ENCODE data around the gene DGCR8. TPM values are rescaled to one million over a fixed set of nuclear protein-coding genes. Genes with fewer than 3 reads are reported as not detected.

DGCR8 gene
- total and polyA plus RNA-seq, 9 donors: 27.1 to 48.7 (median 38.4) TPM

- WGBS (ENCODE audit: insufficient coverage): 60% methylated on average over 10 of the region's 14 CpGs
- no peaks in the 10 kb centered on the region for H3K9me3 ChIP-seq (replicated peaks; ENCODE audit: control insufficient read depth, low read depth, low read length)
- DNase-seq: no peak
- H3K27me3 ChIP-seq (ENCODE audit: control insufficient read depth, insufficient read depth, low read length): no peaks in the 10 kb centered on the region
- H3K36me3 ChIP-seq (ENCODE audit: control insufficient read depth, insufficient read depth, low read length): peaks cover 94% of the 10 kb centered on the region
- H3K4me1 ChIP-seq (ENCODE audit: control insufficient read depth, insufficient read depth, low read length): peaks cover 40% of the 10 kb centered on the region
- H3K4me3 ChIP-seq (ENCODE audit: low read length): no peak overlapping the region
- no peak overlapping the region for H3K27ac ChIP-seq (ENCODE audit: low read length)
These were observed 31.1 kb downstream of the DGCR8 start for GRCh38 chr22:20111045-20111688.

- peaks cover 38% of the 10 kb centered on the region for H3K4me1 ChIP-seq (ENCODE audit: control insufficient read depth, insufficient read depth, low read length)
- WGBS (ENCODE audit: insufficient coverage): 72% methylated on average over 4 of the region's 7 CpGs
- H3K27ac ChIP-seq (ENCODE audit: low read length): peak overlapping the region; percentile 20
- H3K36me3 ChIP-seq (ENCODE audit: control insufficient read depth, insufficient read depth, low read length): peaks cover 87% of the 10 kb centered on the region
- peak; percentile 29 for DNase-seq
- no peaks in the 10 kb centered on the region for H3K9me3 ChIP-seq (replicated peaks; ENCODE audit: control insufficient read depth, low read depth, low read length)
- H3K4me3 ChIP-seq (ENCODE audit: low read length): no peak overlapping the region
- no peaks in the 10 kb centered on the region for H3K27me3 ChIP-seq (ENCODE audit: control insufficient read depth, insufficient read depth, low read length)
These were observed 31.9 kb downstream of the DGCR8 start for GRCh38 chr22:20111689-20112622.

GRCh38 chr22:20112623-20113511 lies 32.8 kb downstream of the DGCR8 start:
- Histone ChIP-seq H3K4me1 (ENCODE audit: control insufficient read depth, insufficient read depth, low read length) (peaks cover 36% of the 10 kb centered on the region), H3K4me3 (ENCODE audit: low read length) (no peak overlapping the region), H3K27me3 (ENCODE audit: control insufficient read depth, insufficient read depth, low read length) (no peaks in the 10 kb centered on the region), H3K27ac (ENCODE audit: low read length) (no peak overlapping the region), H3K9me3 (replicated peaks; ENCODE audit: control insufficient read depth, low read depth, low read length) (no peaks in the 10 kb centered on the region), H3K36me3 (ENCODE audit: control insufficient read depth, insufficient read depth, low read length) (peaks cover 77% of the 10 kb centered on the region)
- no peak for DNase-seq
- 85% methylated on average over 15 of the region's 26 CpGs for WGBS (ENCODE audit: insufficient coverage)

GRCh38 chr22:20113551-20114310 lies 33.7 kb downstream of the DGCR8 start:
- Histone ChIP-seq H3K36me3 (ENCODE audit: control insufficient read depth, insufficient read depth, low read length) (peaks cover 71% of the 10 kb centered on the region), H3K27me3 (ENCODE audit: control insufficient read depth, insufficient read depth, low read length) (no peaks in the 10 kb centered on the region), H3K4me3 (ENCODE audit: low read length) (no peak overlapping the region), H3K9me3 (replicated peaks; ENCODE audit: control insufficient read depth, low read depth, low read length) (no peaks in the 10 kb centered on the region), H3K4me1 (ENCODE audit: control insufficient read depth, insufficient read depth, low read length) (peaks cover 43% of the 10 kb centered on the region), H3K27ac (ENCODE audit: low read length) (no peak overlapping the region)
- 89% methylated on average over 19 of the region's 19 CpGs for WGBS (ENCODE audit: insufficient coverage)
- DNase-seq: no peak

GRCh38 chr22:20114506-20115475 lies 34.8 kb downstream of the DGCR8 start:
- Histone ChIP-seq H3K27me3 (ENCODE audit: control insufficient read depth, insufficient read depth, low read length) (no peaks in the 10 kb centered on the region), H3K9me3 (replicated peaks; ENCODE audit: control insufficient read depth, low read depth, low read length) (no peaks in the 10 kb centered on the region), H3K36me3 (ENCODE audit: control insufficient read depth, insufficient read depth, low read length) (peaks cover 69% of the 10 kb centered on the region), H3K4me3 (ENCODE audit: low read length) (no peak overlapping the region), H3K27ac (ENCODE audit: low read length) (peak overlapping the region; percentile 79), H3K4me1 (ENCODE audit: control insufficient read depth, insufficient read depth, low read length) (peaks cover 46% of the 10 kb centered on the region)
- DNase-seq: no peak
- WGBS (ENCODE audit: insufficient coverage): 89% methylated on average over 35 of the region's 36 CpGs

- Histone ChIP-seq H3K4me3 (ENCODE audit: low read length) (peak within 1 kb of the TSS; percentile 90), H3K27me3 (ENCODE audit: control insufficient read depth, insufficient read depth, low read length) (no peaks in the 10 kb centered on the region), H3K4me1 (ENCODE audit: control insufficient read depth, insufficient read depth, low read length) (peaks cover 46% of the 10 kb centered on the region), H3K36me3 (ENCODE audit: control insufficient read depth, insufficient read depth, low read length) (peaks cover 69% of the 10 kb centered on the region), H3K27ac (ENCODE audit: low read length) (peak within 1 kb of the TSS; percentile 89), H3K9me3 (replicated peaks; ENCODE audit: control insufficient read depth, low read depth, low read length) (no peaks in the 10 kb centered on the region)
- peak; percentile 78 for DNase-seq
- 62% methylated on average over 29 of the region's 30 CpGs for whole genome bisulfite sequencing (ENCODE audit: insufficient coverage)
These were observed 35.8 kb downstream of the DGCR8 start, which contains the start of gene RANBP1 for GRCh38 chr22:20115691-20116375. TSS of gene RANBP1 (plus strand) at chr22:20116104. CDS start at chr22:20116185, 81 bp downstream.

- DNase-seq: no peak
- Histone ChIP-seq H3K27ac (ENCODE audit: low read length) (peak overlapping the region; percentile 89), H3K4me3 (ENCODE audit: low read length) (peak overlapping the region; percentile 90), H3K36me3 (ENCODE audit: control insufficient read depth, insufficient read depth, low read length) (peaks cover 68% of the 10 kb centered on the region), H3K9me3 (replicated peaks; ENCODE audit: control insufficient read depth, low read depth, low read length) (no peaks in the 10 kb centered on the region), H3K27me3 (ENCODE audit: control insufficient read depth, insufficient read depth, low read length) (no peaks in the 10 kb centered on the region), H3K4me1 (ENCODE audit: control insufficient read depth, insufficient read depth, low read length) (peaks cover 44% of the 10 kb centered on the region)
- WGBS (ENCODE audit: insufficient coverage): 9% methylated on average over 16 of the region's 27 CpGs
These were observed 36.4 kb downstream of the DGCR8 start for GRCh38 chr22:20116376-20116950.

GRCh38 chr22:20116951-20117632 lies 37.1 kb downstream of the DGCR8 start, which contains the start of gene TRMT2A:
TSS of gene TRMT2A (minus strand) at chr22:20117226. CDS start at chr22:20116906, 320 bp downstream.
- H3K4me3 ChIP-seq (ENCODE audit: low read length): peak within 1 kb of the TSS; percentile 90
- no peaks in the 10 kb centered on the region for H3K27me3 ChIP-seq (ENCODE audit: control insufficient read depth, insufficient read depth, low read length)
- peak within 1 kb of the TSS; percentile 89 for H3K27ac ChIP-seq (ENCODE audit: low read length)
- WGBS (ENCODE audit: insufficient coverage): under 1% methylated on average over 87 of the region's 88 CpGs
- no peaks in the 10 kb centered on the region for H3K9me3 ChIP-seq (replicated peaks; ENCODE audit: control insufficient read depth, low read depth, low read length)
- peaks cover 69% of the 10 kb centered on the region for H3K36me3 ChIP-seq (ENCODE audit: control insufficient read depth, insufficient read depth, low read length)
- DNase-seq: peak; percentile 99
- peaks cover 38% of the 10 kb centered on the region for H3K4me1 ChIP-seq (ENCODE audit: control insufficient read depth, insufficient read depth, low read length)
